PC-9 (cell line): ENCODE data around the gene EMILIN1.

Experiments
- EZH2 ChIP-seq: fragments of 200-600 bp; sonication (generic); IDR thresholded peaks from 2 replicates; pipeline ENCODE4 v1.8.0; 2017; ENCODE audit warnings: antibody characterized with exemption, low read depth
- TF ChIP-seq, protein P1 (sequence below): fragments of 200-600 bp; sonication (generic); conservative IDR thresholded peaks from 2 replicates; pipeline ENCODE4 v1.6.1; 2017; ENCODE audit warnings: mixed run types, antibody characterized with exemption, mild to moderate bottlenecking, moderate library complexity

DNA sequence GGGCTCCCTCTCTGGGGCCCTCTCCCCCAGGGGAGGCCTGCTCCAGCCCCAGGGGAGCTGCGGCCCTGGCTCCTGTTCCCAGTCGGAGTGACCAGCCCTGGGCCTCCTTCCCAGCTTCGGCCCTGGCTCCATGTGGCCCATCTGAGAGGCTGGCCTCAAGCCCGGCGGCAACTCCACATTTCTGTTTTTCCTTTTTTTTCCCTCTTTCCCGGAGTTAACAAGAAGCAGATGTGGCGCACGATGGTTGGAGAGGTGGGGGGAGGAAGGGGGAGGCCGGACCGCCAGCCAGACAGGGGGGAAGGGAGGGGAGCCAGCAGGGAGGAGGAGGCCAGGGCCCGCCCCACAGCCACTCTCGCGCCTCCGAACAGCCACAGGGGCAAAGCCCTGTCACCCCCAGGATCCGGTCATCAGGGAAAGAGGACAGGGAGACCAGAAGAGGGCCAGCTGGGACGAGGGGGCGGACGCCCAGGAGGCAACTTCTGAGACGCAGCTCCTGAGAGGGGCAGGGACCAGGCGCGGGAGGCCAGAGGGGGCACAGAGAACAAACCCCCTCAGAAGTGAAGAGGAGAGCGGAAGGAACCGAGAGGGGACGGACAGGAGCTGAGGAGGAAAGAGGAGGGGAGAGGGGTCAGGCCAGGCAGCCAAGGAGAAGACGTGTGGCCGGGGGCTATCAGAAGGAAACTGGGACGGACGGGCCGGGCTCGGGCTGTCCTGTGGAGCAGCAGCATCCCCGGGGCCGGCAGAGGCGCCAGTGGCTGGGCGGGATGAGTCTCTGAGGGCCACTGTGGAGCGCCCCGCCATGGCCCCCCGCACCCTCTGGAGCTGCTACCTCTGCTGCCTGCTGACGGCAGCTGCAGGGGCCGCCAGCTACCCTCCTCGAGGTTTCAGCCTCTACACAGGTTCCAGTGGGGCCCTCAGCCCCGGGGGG lies at the start of gene EMILIN1:
- TF ChIP-seq, protein P1, sequence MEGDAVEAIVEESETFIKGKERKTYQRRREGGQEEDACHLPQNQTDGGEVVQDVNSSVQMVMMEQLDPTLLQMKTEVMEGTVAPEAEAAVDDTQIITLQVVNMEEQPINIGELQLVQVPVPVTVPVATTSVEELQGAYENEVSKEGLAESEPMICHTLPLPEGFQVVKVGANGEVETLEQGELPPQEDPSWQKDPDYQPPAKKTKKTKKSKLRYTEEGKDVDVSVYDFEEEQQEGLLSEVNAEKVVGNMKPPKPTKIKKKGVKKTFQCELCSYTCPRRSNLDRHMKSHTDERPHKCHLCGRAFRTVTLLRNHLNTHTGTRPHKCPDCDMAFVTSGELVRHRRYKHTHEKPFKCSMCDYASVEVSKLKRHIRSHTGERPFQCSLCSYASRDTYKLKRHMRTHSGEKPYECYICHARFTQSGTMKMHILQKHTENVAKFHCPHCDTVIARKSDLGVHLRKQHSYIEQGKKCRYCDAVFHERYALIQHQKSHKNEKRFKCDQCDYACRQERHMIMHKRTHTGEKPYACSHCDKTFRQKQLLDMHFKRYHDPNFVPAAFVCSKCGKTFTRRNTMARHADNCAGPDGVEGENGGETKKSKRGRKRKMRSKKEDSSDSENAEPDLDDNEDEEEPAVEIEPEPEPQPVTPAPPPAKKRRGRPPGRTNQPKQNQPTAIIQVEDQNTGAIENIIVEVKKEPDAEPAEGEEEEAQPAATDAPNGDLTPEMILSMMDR, result no peak
- TF ChIP-seq EZH2, result no peak
